Mesothelial cell of epicardium (in vitro differentiated cells): ENCODE data around the gene LRRFIP1. TPM values are rescaled to one million over a fixed set of nuclear protein-coding genes. Genes with fewer than 3 reads are reported as not detected.
"Not testable (repeated sequence)": the region's sequence is repeated elsewhere in the genome, so short reads cannot be mapped to it uniquely, and the experiment has no call there.

ENCODE experiments used
- DNase-seq, 2 experiments: peaks; one replicate each; pipeline ENCODE4 v3.0.0; 2021; ENCODE audit warnings: low spot score in 2 of 2; ENCODE audit not compliant: unreplicated experiment in 2 of 2
- H3K27ac Mint-ChIP-seq: 2 replicates; pipeline ENCODE4 v1.8.0; 2021; ENCODE audit warnings: mixed read lengths
- H3K27me3 Mint-ChIP-seq: 2 replicates; pipeline ENCODE4 v1.8.0; 2021; ENCODE audit warnings: low read depth, mixed read lengths
- H3K36me3 Mint-ChIP-seq: 2 replicates; pipeline ENCODE4 v1.8.0; 2021; ENCODE audit warnings: mixed read lengths
- H3K4me1 Mint-ChIP-seq: 2 replicates; pipeline ENCODE4 v1.8.0; 2021; ENCODE audit warnings: mixed read lengths
- H3K4me3 Mint-ChIP-seq: 2 replicates; pipeline ENCODE4 v1.8.0; 2021; ENCODE audit warnings: mild to moderate bottlenecking, moderate library complexity, mixed read lengths
- H3K9me3 Mint-ChIP-seq: 2 replicates; pipeline ENCODE4 v1.8.0; 2021; ENCODE audit warnings: mixed read lengths
- CTCF ChIP-seq: fragments of 200-600 bp; sonication (generic); IDR thresholded peaks from one replicate; pipeline ENCODE4 v1.5.0; 2021; ENCODE audit warnings: antibody characterized with exemption; ENCODE audit not compliant: unreplicated experiment
- total RNA-seq: library from RNA; stranded (reverse); gene quantifications from 3 replicates; pipeline ENCODE4 v1.2.1, GENCODE V29; 2021

The LRRFIP1 gene
- total RNA-seq, 1 donor from 2014 or later, result 47.5 TPM

GRCh38 chr2:237604960-237605359 is 22.4 kb upstream of the LRRFIP1 start:
- no peak overlapping the region for H3K4me3 Mint-ChIP-seq
- peaks cover 31% of the 10 kb centered on the region for H3K4me1 Mint-ChIP-seq
- H3K27ac Mint-ChIP-seq, result no peak overlapping the region
- H3K27me3 Mint-ChIP-seq, result peaks cover 15% of the 10 kb centered on the region
- TF ChIP-seq CTCF, result no peak
- DNase-seq, result no peak
- peaks cover 8% of the 10 kb centered on the region for H3K9me3 Mint-ChIP-seq
- H3K36me3 Mint-ChIP-seq, result no peaks in the 10 kb centered on the region

GRCh38 chr2:237606522-237606921 is 20.9 kb upstream of the LRRFIP1 start:
- H3K4me1 Mint-ChIP-seq, result peaks cover 18% of the 10 kb centered on the region
- H3K27me3 Mint-ChIP-seq, result peaks cover 15% of the 10 kb centered on the region
- H3K36me3 Mint-ChIP-seq, H3K27ac Mint-ChIP-seq, H3K9me3 Mint-ChIP-seq, DNase-seq, H3K4me3 Mint-ChIP-seq: not testable (repeated sequence)

- Mint-ChIP-seq H3K27me3 (peaks cover 2% of the 10 kb centered on the region), H3K36me3 (no peaks in the 10 kb centered on the region), H3K4me1 (peaks cover 25% of the 10 kb centered on the region), H3K9me3 (peaks cover 3% of the 10 kb centered on the region), H3K4me3 (no peak overlapping the region), H3K27ac (no peak overlapping the region)
- TF ChIP-seq CTCF, result no peak
- DNase-seq, result no peak
Observed at GRCh38 chr2:237612527-237613357, 14.6 kb upstream of the LRRFIP1 start.

- Mint-ChIP-seq H3K4me1 (peaks cover 25% of the 10 kb centered on the region), H3K27ac (no peak overlapping the region), H3K9me3 (no peaks in the 10 kb centered on the region), H3K36me3 (no peaks in the 10 kb centered on the region), H3K27me3 (no peaks in the 10 kb centered on the region), H3K4me3 (no peak overlapping the region)
- TF ChIP-seq CTCF, result no peak
- no peak for DNase-seq
Observed at GRCh38 chr2:237613679-237614078, 13.7 kb upstream of the LRRFIP1 start.

GRCh38 chr2:237614151-237614720 is 13.2 kb upstream of the LRRFIP1 start:
- Mint-ChIP-seq H3K4me1 (peaks cover 25% of the 10 kb centered on the region), H3K9me3 (no peaks in the 10 kb centered on the region), H3K36me3 (no peaks in the 10 kb centered on the region), H3K4me3 (no peak overlapping the region), H3K27ac (no peak overlapping the region), H3K27me3 (no peaks in the 10 kb centered on the region)
- TF ChIP-seq CTCF, result no peak
- DNase-seq, result no peak

- no peak for DNase-seq
- no peaks in the 10 kb centered on the region for H3K27me3 Mint-ChIP-seq
- H3K27ac Mint-ChIP-seq, result no peak overlapping the region
- H3K36me3 Mint-ChIP-seq, result no peaks in the 10 kb centered on the region
- no peak for TF ChIP-seq CTCF
- no peaks in the 10 kb centered on the region for H3K9me3 Mint-ChIP-seq
- H3K4me1 Mint-ChIP-seq, result peaks cover 25% of the 10 kb centered on the region
- H3K4me3 Mint-ChIP-seq, result no peak overlapping the region
Observed at GRCh38 chr2:237615631-237616249, 11.6 kb upstream of the LRRFIP1 start.
